ENCODE data around the gene CADPS.

GRCh38 chr3:62805580-62806277, 69.5 kb downstream of the CADPS start:
- no peak for TF ChIP-seq SUZ12 (IDR thresholded peaks at IDR 0.05; ENCODE audit: extremely low read depth, insufficient read depth, insufficient read length)
- TF ChIP-seq YY1 (IDR thresholded peaks at IDR 0.05; ENCODE audit: insufficient read depth, insufficient read length), result no peak
